K562 (cell line): ENCODE data around the gene CEP68. TPM values are rescaled to one million over a fixed set of nuclear protein-coding genes. Genes with fewer than 3 reads are reported as not detected.

Source experiments
- ATAC-seq: fragments of 200-7000 bp; cut with Tn5 transposase; 3 replicates; pipeline ENCODE4 v1.9.1; 2020; ENCODE audit warnings: moderate library complexity
- BruUV-seq: library from RNA; stranded (reverse); fragments of 400-500 nt; replicated peaks from 2 replicates; lab custom pipeline; 2021; lab: Mats Ljungman, UMichigan
- CTCF ChIA-PET: fragments of 300-600 bp; formaldehyde crosslinking; extraction: SDS; loops from one replicate; lab custom pipeline; 2021; ENCODE audit warnings: low intra/inter-chr PET ratio; lab: Yijun Ruan, JAX
- POLR2A ChIA-PET: fragments of 300-600, 350-650 bp; sonication (Branson Sonifier 250); formaldehyde crosslinking; extraction: SDS; loops from one replicate; lab custom pipeline; 2021; ENCODE audit warnings: antibody characterized with exemption, inconsistent platforms; lab: Yijun Ruan, JAX
- DNase-seq, 4 experiments: peaks; one replicate each; pipeline versions ENCODE4 v3.0.0 to v3.0.0-alpha.2; 2011 to 2018; ENCODE audit warnings: low spot score in 3 of 4, mixed read lengths in 3 of 4; ENCODE audit errors: extremely low read depth in 1 of 4
- FAIRE-seq: peaks from 2 replicates; lab custom pipeline; 2011; peaks lifted over from hg19 to GRCh38; lab: Jason Lieb, UNC
- H2AFZ ChIP-seq: 2 replicates; pipeline ENCODE4 v1.6.0; 2011; ENCODE audit warnings: low read depth, low read length, control low read depth, inconsistent platforms
- H3K27ac ChIP-seq: fragments of 200-600 bp; 3 replicates; pipeline ENCODE4 v1.8.0; 2011; ENCODE audit warnings: low read depth, mild to moderate bottlenecking, control low read depth, inconsistent platforms, low read length, moderate library complexity, mixed read lengths; ENCODE audit errors: extremely low read depth
- H3K27me3 ChIP-seq, 2 experiments: fragments of 300-600 bp in 1 of 2; 2 replicates in 1 of 2; 3 replicates in 1 of 2; pipeline versions ENCODE4 v1.6.0 to v1.8.0; 2011; ENCODE audit warnings: inconsistent platforms in 2 of 2, low read length in 2 of 2, mild to moderate bottlenecking in 1 of 2, mixed read lengths in 1 of 2, moderate library complexity in 1 of 2; ENCODE audit not compliant: control insufficient read depth in 2 of 2, insufficient read depth in 2 of 2
- H3K36me3 ChIP-seq: fragments of 300-600 bp; 3 replicates; pipeline ENCODE4 v1.8.0; 2011; ENCODE audit warnings: mild to moderate bottlenecking, low read length, inconsistent platforms; ENCODE audit not compliant: control insufficient read depth, insufficient read depth
- H3K4me1 ChIP-seq, 2 experiments: fragments of 200-600 bp in 1 of 2; replicated peaks in 1 of 2; 2 replicates in 1 of 2; 3 replicates in 1 of 2; pipeline versions ENCODE4 v1.5.1 to v1.8.0; 2011; ENCODE audit warnings: inconsistent platforms in 2 of 2, low read length in 2 of 2, mild to moderate bottlenecking in 1 of 2, mixed read lengths in 1 of 2, moderate library complexity in 1 of 2; ENCODE audit not compliant: control insufficient read depth in 2 of 2, insufficient read depth in 2 of 2
- H3K4me2 ChIP-seq: 2 replicates; pipeline ENCODE4 v1.6.1; 2011; ENCODE audit warnings: low read length, control low read depth, inconsistent platforms, mixed read lengths; ENCODE audit not compliant: insufficient read depth
- H3K4me3 ChIP-seq: fragments of 200-600 bp; sonication (generic), shearing (Covaris generic); 2 replicates; pipeline ENCODE4 v1.5.1; 2016; ENCODE audit warnings: control low read depth, inconsistent platforms
- H3K79me2 ChIP-seq: fragments of 200-600 bp; 3 replicates; pipeline ENCODE4 v1.8.0; 2011; ENCODE audit warnings: low read length, inconsistent platforms; ENCODE audit not compliant: control insufficient read depth, insufficient read depth
- H3K9ac ChIP-seq, 2 experiments: 2 replicates each; pipeline versions ENCODE4 v1.6.0 to v1.6.1; 2011; ENCODE audit warnings: low read depth in 2 of 2, low read length in 2 of 2, control low read depth in 1 of 2, inconsistent platforms in 1 of 2, mild to moderate bottlenecking in 1 of 2, mixed read lengths in 1 of 2; ENCODE audit not compliant: insufficient read depth in 1 of 2
- H3K9me1 ChIP-seq: one replicate; pipeline ENCODE4 v1.6.0; 2011; ENCODE audit warnings: inconsistent platforms, mild to moderate bottlenecking, low read length, moderate library complexity; ENCODE audit not compliant: control insufficient read depth, insufficient read depth
- H3K9me3 ChIP-seq: replicated peaks from 2 replicates; pipeline ENCODE4 v1.5.1; 2011; ENCODE audit warnings: low read depth, low read length, inconsistent platforms; ENCODE audit not compliant: control insufficient read depth, insufficient read depth
- H4K20me1 ChIP-seq: replicated peaks from 2 replicates; pipeline ENCODE4 v1.6.1; 2011; ENCODE audit warnings: low read length, inconsistent platforms, mixed read lengths; ENCODE audit not compliant: control insufficient read depth, insufficient read depth
- CC2D1A ChIP-seq: fragments of 450-650 bp; IDR thresholded peaks from 2 replicates; pipeline ENCODE4 v1.6.1; 2017; ENCODE audit warnings: mild to moderate bottlenecking
- E2F5 ChIP-seq: sonication (generic); formaldehyde crosslinking; IDR thresholded peaks from 2 replicates; pipeline ENCODE4 v1.8.0; 2022; ENCODE audit warnings: mild to moderate bottlenecking, missing genetic modification reagents
- HMG20A ChIP-seq: fragments of 450-650 bp; formaldehyde crosslinking; conservative IDR thresholded peaks from 2 replicates; pipeline ENCODE4 v1.4.0; 2020; ENCODE audit warnings: mild to moderate bottlenecking, mixed read lengths
- TFAP4 ChIP-seq: sonication (generic); formaldehyde crosslinking; IDR thresholded peaks from 2 replicates; pipeline ENCODE4 v1.8.0; 2022; ENCODE audit warnings: missing genetic modification reagents, mild to moderate bottlenecking, moderate library complexity, borderline replicate concordance
- ZNF280B ChIP-seq: fragments of 250-450 bp; sonication (Bioruptor Pico); IDR thresholded peaks from 2 replicates; pipeline ENCODE4 v1.5.1; 2021; ENCODE audit warnings: mild to moderate bottlenecking
- ZNF318 ChIP-seq, 2 experiments: fragments of 450-650 bp; IDR thresholded peaks; 2 replicates each; pipeline ENCODE4 v1.6.1; 2016; ENCODE audit warnings: mild to moderate bottlenecking in 2 of 2, borderline replicate concordance in 1 of 2, low read depth in 1 of 2, moderate library complexity in 1 of 2
- ZNF395 ChIP-seq: fragments of 200-800 bp; sonication (Bioruptor generic); IDR thresholded peaks from 2 replicates; pipeline ENCODE4 v1.6.1; 2017; ENCODE audit warnings: missing genetic modification characterization, missing compliant biosample characterization
- WGBS: fragments of 100-300 bp; shearing (Covaris generic); methylation state at CpG from one replicate; pipeline ENCODE4 v1.1.6; 2016; ENCODE audit warnings: low coverage, mixed read lengths; ENCODE audit not compliant: insufficient coverage; ENCODE audit errors: missing lambda C conversion rate; 5-methylcytosine and 5-hydroxymethylcytosine counted together
- in situ Hi-C: fragments of 300-500 bp; cut with MboI; formaldehyde crosslinking; loops from 4 replicates; pipeline ENCODE4 v1.15.0; 2018; ENCODE audit warnings: inconsistent platforms, mixed read lengths
- intact Hi-C: fragments of 100-400 bp; cut with micrococcal nuclease; formaldehyde crosslinking; loops from 2 replicates; pipeline ENCODE4 v1.14.2; 2022
- polyA plus RNA-seq, 8 experiments: library from polyadenylated mRNA; depleted of rRNA in 4 of 8; stranded (reverse) in 5 of 8; unstranded in 3 of 8; fragments of >200 nt; fragmentation: Nextera tagmentation in 2 of 8; fragmentation: Illumina TruSeq in 1 of 8; extraction: Ambion mirVana in 2 of 8; extraction: Trizol in 1 of 8; gene quantifications; 2 replicates each; pipeline versions ENCODE4 v1.2.1 to v1.2.3, GENCODE V29; 2011 to 2014; ENCODE audit warnings: inconsistent platforms in 1 of 8, missing spikeins in 1 of 8
- total RNA-seq, 7 experiments: library from RNA; depleted of rRNA in 6 of 7; stranded (reverse); fragments of >200 nt in 6 of 7; fragmentation: Illumina TruSeq in 2 of 7; extraction: Trizol in 2 of 7; gene quantifications; 2 replicates each; pipeline versions ENCODE4 v1.2.1 to v1.2.3, GENCODE V29; 2011 to 2021; ENCODE audit warnings: low replicate concordance in 1 of 7

Gene CEP68
- total and polyA plus RNA-seq, 9 of the 15 experiments (the other 6 are each of a cell fraction or from before 2014, with no cell fraction given), result 1.4 to 8.5 (median 5.2) TPM

GRCh38 chr2:65130664-65131175, 74.5 kb downstream of the CEP68 start:
- peaks cover 4% of the 10 kb centered on the region; the same call in 2 of the 3 replicates for H3K36me3 ChIP-seq
- H3K4me3 ChIP-seq, result peak overlapping the region; percentile 100
- POLR2A ChIA-PET, result interaction anchor here (0.6 to 2.7 kb wide), 22 partner anchors 9 to 660 kb away, joined by 3 to 30 read pairs (median 4); partner anchors contain the start of genes ACTR2 and CEP68
- H3K9me1 ChIP-seq, result no peaks in the 10 kb centered on the region
- peak; percentile 46 for FAIRE-seq
- H3K4me2 ChIP-seq, result peak overlapping the region; percentile 96
- H3K27me3 ChIP-seq, result no peaks in the 10 kb centered on the region
- 10% methylated on average over 15 of the region's 19 CpGs for whole genome bisulfite sequencing
- BruUV-seq, result no TSS peak
- CTCF ChIA-PET, result no interaction called here
- peaks cover 10% of the 10 kb centered on the region for H4K20me1 ChIP-seq
- peak; percentile 65 for ATAC-seq
- DNase-seq, result peak in 2 of 4 experiments; percentile 15 to 18
- H3K79me2 ChIP-seq, result peaks cover 43% of the 10 kb centered on the region
- no peaks in the 10 kb centered on the region for H3K9me3 ChIP-seq
- peaks cover 25 to 32% of the 10 kb centered on the region in 2 experiments for H3K4me1 ChIP-seq
- peak overlapping the region; percentile 93 to 97 for H3K9ac ChIP-seq
- intact Hi-C loops (loop anchor here (1.0 to 2.0 kb wide), 3 partner anchors 57 to 98 kb away; no protein-coding TSS in a partner anchor), in situ Hi-C loops (no loop called here)
- peak overlapping the region; percentile 95 for H3K27ac ChIP-seq
- H2AFZ ChIP-seq, result peak overlapping the region; percentile 92
- TF ChIP-seq E2F5 (no peak), TFAP4 (CRISPR knock-in tag) (no peak; the same call in 1 of the 2 replicates), ZNF280B (CRISPR knock-in tag) (no peak), ZNF318 (IDR thresholded peaks at IDR 0.05; ENCODE audit: borderline replicate concordance in 1 of 2, low read depth in 1 of 2) (no peak), CC2D1A (no peak), ZNF395 (no peak), HMG20A (no peak)
